Stimulated activated naive CD8-positive, alpha-beta T cell treated with anti-CD3 and anti-CD28 coated beads, Interleukin-15, Interleukin-2, amounts not matched to agents 100 ng/mL and 50 ng/mL, for 24 hours (primary cell): ENCODE results near the gene CLPTM1L.
"Not testable (repeated sequence)": the region's sequence is repeated elsewhere in the genome, so short reads cannot be mapped to it uniquely, and the experiment has no call there.

Experiments
- H3K27ac Mint-ChIP-seq: one replicate; pipeline ENCODE4 v1.8.0; 2021; ENCODE audit warnings: mild to moderate bottlenecking, mixed read lengths
- H3K27me3 Mint-ChIP-seq: one replicate; pipeline ENCODE4 v1.8.0; 2021; ENCODE audit warnings: mixed read lengths
- H3K36me3 Mint-ChIP-seq: one replicate; pipeline ENCODE4 v1.8.0; 2021; ENCODE audit warnings: low read depth, mixed read lengths
- H3K4me1 Mint-ChIP-seq: one replicate; pipeline ENCODE4 v1.8.0; 2021; ENCODE audit warnings: low read depth, mixed read lengths
- H3K4me3 Mint-ChIP-seq: one replicate; pipeline ENCODE4 v1.8.0; 2021; ENCODE audit warnings: mild to moderate bottlenecking, mixed read lengths
- H3K9me3 Mint-ChIP-seq: one replicate; pipeline ENCODE4 v1.8.0; 2021; ENCODE audit warnings: mixed read lengths

Gene CLPTM1L

DNA sequence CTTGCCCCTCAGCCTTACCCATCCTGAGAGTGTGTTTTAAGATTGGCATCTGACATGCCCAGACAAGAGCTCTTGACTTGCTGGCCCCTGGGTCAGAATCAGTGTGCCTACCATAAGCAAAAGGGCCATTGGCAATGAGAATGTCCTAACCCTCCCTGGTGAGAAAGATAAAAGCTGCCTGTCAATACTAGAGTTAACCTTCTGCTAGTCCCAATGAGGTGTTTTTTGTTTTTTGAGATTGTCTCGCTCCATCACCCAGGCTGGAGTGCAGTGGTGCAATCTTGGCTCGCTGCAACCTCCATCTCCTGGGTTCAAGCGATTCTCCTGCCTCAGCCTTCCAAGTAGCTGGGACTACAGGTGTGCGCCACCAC is 27.1 kb upstream of the CLPTM1L start:
- H3K4me3 Mint-ChIP-seq, H3K27me3 Mint-ChIP-seq, H3K4me1 Mint-ChIP-seq, H3K36me3 Mint-ChIP-seq, H3K9me3 Mint-ChIP-seq, H3K27ac Mint-ChIP-seq: not testable (repeated sequence)

GRCh38 chr5:1371218-1371971 is 26.5 kb upstream of the CLPTM1L start:
- Mint-ChIP-seq H3K27ac (no peak overlapping the region), H3K27me3 (no peaks in the 10 kb centered on the region), H3K4me1 (no peaks in the 10 kb centered on the region), H3K9me3 (no peaks in the 10 kb centered on the region), H3K4me3 (no peak overlapping the region), H3K36me3 (no peaks in the 10 kb centered on the region)

- no peaks in the 10 kb centered on the region for H3K27me3 Mint-ChIP-seq
- H3K4me1 Mint-ChIP-seq = no peaks in the 10 kb centered on the region
- H3K36me3 Mint-ChIP-seq = no peaks in the 10 kb centered on the region
- no peak overlapping the region for H3K27ac Mint-ChIP-seq
- no peaks in the 10 kb centered on the region for H3K9me3 Mint-ChIP-seq
- H3K4me3 Mint-ChIP-seq = no peak overlapping the region
Observed at GRCh38 chr5:1370006-1370405, 25.1 kb upstream of the CLPTM1L start.

DNA sequence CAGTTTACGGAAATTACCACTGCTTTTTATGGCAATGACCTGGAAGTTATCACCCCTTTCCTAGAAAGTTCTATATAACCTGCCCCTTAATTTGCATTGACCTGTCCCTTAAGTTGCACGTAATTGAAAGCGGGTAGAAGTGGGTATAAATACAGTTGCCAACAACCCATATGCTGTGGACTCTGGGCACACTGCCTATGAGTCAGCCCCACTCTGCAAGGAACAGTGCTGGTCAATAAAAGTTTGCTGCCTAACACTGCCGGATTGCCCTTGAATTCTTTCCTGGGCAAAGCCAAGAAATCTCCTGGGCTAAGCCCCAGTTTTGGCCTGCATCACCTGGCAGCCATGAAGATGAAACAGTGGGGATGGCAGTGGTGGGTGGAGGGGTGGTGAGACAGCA is 23.9 kb upstream of the CLPTM1L start:
- no peaks in the 10 kb centered on the region for H3K9me3 Mint-ChIP-seq
- no peak overlapping the region for H3K27ac Mint-ChIP-seq
- no peaks in the 10 kb centered on the region for H3K36me3 Mint-ChIP-seq
- H3K4me1 Mint-ChIP-seq = no peaks in the 10 kb centered on the region
- no peak overlapping the region for H3K4me3 Mint-ChIP-seq
- H3K27me3 Mint-ChIP-seq = peaks cover 4% of the 10 kb centered on the region

- Mint-ChIP-seq H3K36me3 (no peaks in the 10 kb centered on the region), H3K9me3 (no peaks in the 10 kb centered on the region), H3K4me1 (no peaks in the 10 kb centered on the region), H3K4me3 (no peak overlapping the region), H3K27ac (no peak overlapping the region), H3K27me3 (peaks cover 7% of the 10 kb centered on the region)
Observed at GRCh38 chr5:1368236-1368635, 23.3 kb upstream of the CLPTM1L start.

- peaks cover 11% of the 10 kb centered on the region for H3K27me3 Mint-ChIP-seq
- no peak overlapping the region for H3K27ac Mint-ChIP-seq
- H3K4me3 Mint-ChIP-seq = no peak overlapping the region
- no peaks in the 10 kb centered on the region for H3K4me1 Mint-ChIP-seq
- H3K9me3 Mint-ChIP-seq = no peaks in the 10 kb centered on the region
- H3K36me3 Mint-ChIP-seq = no peaks in the 10 kb centered on the region
Observed at GRCh38 chr5:1367149-1367548, 22.2 kb upstream of the CLPTM1L start.

GRCh38 chr5:1366514-1366913 is 21.6 kb upstream of the CLPTM1L start:
- Mint-ChIP-seq H3K36me3 (no peaks in the 10 kb centered on the region), H3K4me3 (no peak overlapping the region), H3K9me3 (no peaks in the 10 kb centered on the region), H3K27ac (no peak overlapping the region), H3K27me3 (peaks cover 11% of the 10 kb centered on the region), H3K4me1 (no peaks in the 10 kb centered on the region)

- H3K36me3 Mint-ChIP-seq = no peaks in the 10 kb centered on the region
- no peaks in the 10 kb centered on the region for H3K9me3 Mint-ChIP-seq
- H3K27me3 Mint-ChIP-seq = peaks cover 14% of the 10 kb centered on the region
- no peak overlapping the region for H3K4me3 Mint-ChIP-seq
- no peak overlapping the region for H3K27ac Mint-ChIP-seq
- no peaks in the 10 kb centered on the region for H3K4me1 Mint-ChIP-seq
Observed at GRCh38 chr5:1364211-1364610, 19.3 kb upstream of the CLPTM1L start.

DNA sequence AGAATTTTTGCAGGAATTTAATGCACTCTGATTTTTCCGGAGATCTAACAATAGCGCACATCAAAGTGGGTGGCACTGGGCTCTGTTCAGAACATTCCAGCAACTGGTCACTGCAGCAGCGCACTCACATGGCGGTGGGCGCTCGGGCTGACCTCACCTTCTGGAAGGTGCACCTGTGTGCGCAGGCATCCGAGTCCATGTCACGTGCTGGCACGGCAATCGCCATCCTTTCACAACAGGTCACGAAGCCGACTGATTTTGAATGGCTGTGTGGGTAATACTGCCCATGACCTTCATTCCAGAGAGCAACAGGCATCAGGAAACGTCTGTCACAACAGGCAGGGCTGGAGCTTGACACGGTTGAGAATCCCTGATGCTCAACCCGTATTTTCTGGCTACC is 18.7 kb upstream of the CLPTM1L start:
- H3K4me1 Mint-ChIP-seq = no peaks in the 10 kb centered on the region
- H3K4me3 Mint-ChIP-seq = no peak overlapping the region
- H3K27me3 Mint-ChIP-seq = peaks cover 14% of the 10 kb centered on the region
- H3K27ac Mint-ChIP-seq = no peak overlapping the region
- no peaks in the 10 kb centered on the region for H3K36me3 Mint-ChIP-seq
- H3K9me3 Mint-ChIP-seq = no peaks in the 10 kb centered on the region

DNA sequence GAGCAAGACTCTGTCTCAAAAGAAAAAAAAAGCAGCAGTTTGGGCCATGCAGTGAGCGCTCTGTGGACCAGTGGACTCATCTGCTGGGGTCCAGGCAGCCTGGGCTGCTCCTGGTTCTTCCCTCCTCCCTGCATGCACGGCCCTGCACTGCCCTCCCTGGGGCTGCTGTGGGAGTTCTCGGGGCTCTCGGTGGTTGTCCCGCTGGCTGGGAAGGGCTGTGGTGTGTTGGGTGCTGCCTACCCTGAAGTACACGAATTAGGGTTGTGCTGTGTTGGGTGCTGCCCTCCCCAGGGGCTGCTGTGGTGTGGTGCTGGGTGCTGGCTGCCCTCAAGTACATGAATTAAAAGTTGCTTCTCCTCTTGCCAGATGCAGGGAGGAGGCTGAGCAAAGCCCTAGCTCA is 18.3 kb upstream of the CLPTM1L start:
- Mint-ChIP-seq H3K27me3 (peaks cover 14% of the 10 kb centered on the region), H3K4me3 (no peak overlapping the region), H3K27ac (no peak overlapping the region), H3K36me3 (no peaks in the 10 kb centered on the region), H3K4me1 (no peaks in the 10 kb centered on the region), H3K9me3 (no peaks in the 10 kb centered on the region)

GRCh38 chr5:1362242-1363015 is 17.5 kb upstream of the CLPTM1L start:
- Mint-ChIP-seq H3K4me3 (no peak overlapping the region), H3K27ac (no peak overlapping the region), H3K36me3 (no peaks in the 10 kb centered on the region), H3K9me3 (no peaks in the 10 kb centered on the region), H3K4me1 (no peaks in the 10 kb centered on the region), H3K27me3 (peaks cover 14% of the 10 kb centered on the region)

- Mint-ChIP-seq H3K36me3 (no peaks in the 10 kb centered on the region), H3K27ac (no peak overlapping the region), H3K27me3 (peaks cover 14% of the 10 kb centered on the region), H3K4me3 (no peak overlapping the region), H3K9me3 (no peaks in the 10 kb centered on the region), H3K4me1 (no peaks in the 10 kb centered on the region)
Observed at GRCh38 chr5:1360861-1361260, 16.0 kb upstream of the CLPTM1L start.

GRCh38 chr5:1360367-1360766 is 15.5 kb upstream of the CLPTM1L start:
- H3K36me3 Mint-ChIP-seq, H3K4me3 Mint-ChIP-seq, H3K9me3 Mint-ChIP-seq, H3K4me1 Mint-ChIP-seq, H3K27ac Mint-ChIP-seq: not testable (repeated sequence)
- H3K27me3 Mint-ChIP-seq = peaks cover 14% of the 10 kb centered on the region

DNA sequence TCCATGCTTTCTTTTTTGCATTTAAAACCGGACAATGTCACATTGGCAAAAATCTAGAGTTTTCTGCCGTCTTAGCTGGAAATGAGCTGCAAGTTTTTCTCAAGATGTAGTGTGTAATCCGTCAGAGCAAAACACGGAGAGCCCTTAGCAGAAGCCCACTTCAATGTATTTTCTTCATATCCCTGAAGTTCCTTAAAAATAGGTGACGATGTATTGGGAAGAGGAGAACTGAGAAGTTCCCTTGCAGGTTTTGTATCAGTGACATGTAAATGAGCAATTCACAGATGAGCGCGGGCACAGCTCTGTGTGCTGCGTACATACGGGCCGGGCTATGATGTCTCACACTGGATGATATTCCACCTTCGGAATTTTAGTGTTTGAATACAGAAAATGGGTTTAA is 14.8 kb upstream of the CLPTM1L start:
- Mint-ChIP-seq H3K36me3 (no peaks in the 10 kb centered on the region), H3K4me3 (no peak overlapping the region), H3K4me1 (no peaks in the 10 kb centered on the region), H3K27me3 (peaks cover 14% of the 10 kb centered on the region), H3K9me3 (no peaks in the 10 kb centered on the region), H3K27ac (no peak overlapping the region)

- Mint-ChIP-seq H3K4me3 (no peak overlapping the region), H3K9me3 (no peaks in the 10 kb centered on the region), H3K27me3 (peaks cover 11% of the 10 kb centered on the region), H3K4me1 (no peaks in the 10 kb centered on the region), H3K27ac (no peak overlapping the region), H3K36me3 (no peaks in the 10 kb centered on the region)
Observed at GRCh38 chr5:1359031-1359645, 14.2 kb upstream of the CLPTM1L start.
